Activated CD4-positive, alpha-beta T cell treated with anti-CD3 and anti-CD28 coated beads for 48 hours (primary cell): ENCODE data around the gene MAST4.
"Not testable (repeated sequence)": the region's sequence is repeated elsewhere in the genome, so short reads cannot be mapped to it uniquely, and the experiment has no call there.

Source experiments
- DNase-seq: peaks from one replicate; pipeline ENCODE4 v3.0.0-alpha.2; 2020

MAST4 gene

DNA sequence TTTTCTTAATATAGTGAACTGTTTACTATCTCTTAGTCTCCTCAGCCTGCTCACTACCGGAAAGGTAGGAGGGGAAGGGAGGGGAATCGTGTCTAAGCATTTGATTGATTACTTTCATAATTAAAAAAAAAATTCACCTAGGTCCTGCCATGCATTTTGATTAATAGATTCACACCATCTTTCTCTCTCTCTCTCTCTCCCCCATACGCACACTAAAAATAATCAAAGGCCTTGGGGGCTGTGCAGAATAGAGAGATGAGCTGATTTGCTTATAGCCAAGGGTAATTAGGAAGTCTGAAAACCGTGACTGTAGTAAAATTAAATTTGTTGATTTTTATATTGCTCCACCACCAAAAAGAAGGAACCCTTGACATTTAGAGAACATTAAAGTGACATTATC is 550.8 kb downstream of the MAST4 start:
- DNase-seq = no peak

DNA sequence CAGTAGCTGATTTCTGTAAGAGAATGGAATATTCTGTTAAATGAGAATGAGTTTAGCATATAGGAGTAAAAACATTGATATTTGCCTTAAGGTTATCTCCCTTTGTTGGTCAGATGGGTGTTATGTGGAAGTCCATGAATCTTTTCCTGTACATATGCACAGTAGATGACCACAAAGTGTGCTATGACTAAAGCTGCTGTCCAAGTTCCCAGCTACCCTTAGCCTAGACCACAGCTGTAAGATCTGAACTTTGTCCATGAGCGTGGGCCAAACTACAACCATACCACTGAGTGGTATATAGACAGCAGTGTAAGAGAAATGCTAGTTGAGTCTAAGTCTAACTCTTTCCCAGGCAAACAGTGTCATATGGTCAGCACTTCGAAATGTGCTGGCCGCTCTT is 551.6 kb downstream of the MAST4 start:
- no peak for DNase-seq

GRCh38 chr5:67149057-67149950 is 553.1 kb downstream of the MAST4 start:
- no peak for DNase-seq

- DNase-seq = no peak
Observed at GRCh38 chr5:67149951-67150523, 553.8 kb downstream of the MAST4 start.

DNA sequence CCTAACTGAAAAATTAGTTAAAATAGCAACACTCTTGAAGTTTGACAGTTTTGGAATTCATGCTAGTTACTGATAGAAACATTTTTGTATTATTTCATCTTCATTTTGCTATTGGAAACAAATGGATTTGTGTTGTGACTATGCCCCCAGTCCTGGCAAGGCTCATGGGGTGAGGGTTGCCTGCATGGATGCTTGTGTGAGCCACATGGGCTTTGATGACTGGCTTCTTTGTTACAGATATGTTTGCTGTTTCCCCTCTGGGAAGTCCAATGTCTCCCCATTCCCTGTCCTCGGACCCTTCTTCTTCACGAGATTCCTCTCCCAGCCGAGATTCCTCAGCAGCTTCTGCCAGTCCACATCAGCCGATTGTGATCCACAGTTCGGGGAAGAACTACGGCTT is 556.2 kb downstream of the MAST4 start:
- no peak for DNase-seq

GRCh38 chr5:67153292-67153691 is 557.1 kb downstream of the MAST4 start:
- DNase-seq = no peak

GRCh38 chr5:67154556-67155206 is 558.5 kb downstream of the MAST4 start:
- no peak for DNase-seq

GRCh38 chr5:67156976-67157583 is 560.9 kb downstream of the MAST4 start:
- DNase-seq = peak; percentile 63

GRCh38 chr5:67160272-67160671 is 564.1 kb downstream of the MAST4 start:
- DNase-seq = no peak

DNA sequence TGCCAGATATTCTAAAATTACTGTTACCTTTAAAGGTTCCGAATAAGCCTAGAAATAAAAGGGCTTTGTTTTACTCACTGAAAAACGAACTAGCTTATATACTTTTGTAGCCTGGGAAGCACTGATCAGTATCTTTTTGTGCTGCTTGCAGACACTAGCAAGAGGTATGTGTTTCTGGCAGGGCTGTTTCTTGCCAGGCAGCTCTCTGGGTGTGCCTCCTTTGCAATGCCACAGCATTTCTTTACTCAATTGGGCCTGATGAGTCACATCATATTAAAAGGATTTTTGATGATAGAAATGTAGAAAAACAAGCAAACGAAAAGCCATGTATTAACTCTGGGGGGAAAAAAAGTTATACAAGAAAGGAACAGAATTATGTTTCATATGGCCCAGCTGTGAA is 564.8 kb downstream of the MAST4 start:
- DNase-seq = peak; percentile 37

DNA sequence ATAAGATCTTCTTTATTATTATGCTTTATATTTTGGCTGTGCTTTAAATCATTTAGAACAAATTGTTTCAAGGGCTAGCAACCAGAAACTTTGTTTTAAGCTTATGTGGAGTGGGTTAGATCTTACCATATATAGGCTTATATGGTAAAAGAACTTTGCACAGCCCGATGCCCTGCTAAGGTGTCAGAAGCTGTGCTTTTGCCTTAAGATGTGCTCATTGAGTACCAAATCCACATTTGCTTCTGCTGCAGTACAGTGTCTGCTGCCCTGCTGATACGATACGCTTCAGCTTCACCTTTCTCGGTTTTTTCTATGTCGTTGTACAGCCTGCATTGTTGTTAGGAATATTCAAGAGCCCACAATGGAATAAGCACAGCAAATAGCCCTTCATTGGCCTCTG is 565.6 kb downstream of the MAST4 start:
- no peak for DNase-seq

DNA sequence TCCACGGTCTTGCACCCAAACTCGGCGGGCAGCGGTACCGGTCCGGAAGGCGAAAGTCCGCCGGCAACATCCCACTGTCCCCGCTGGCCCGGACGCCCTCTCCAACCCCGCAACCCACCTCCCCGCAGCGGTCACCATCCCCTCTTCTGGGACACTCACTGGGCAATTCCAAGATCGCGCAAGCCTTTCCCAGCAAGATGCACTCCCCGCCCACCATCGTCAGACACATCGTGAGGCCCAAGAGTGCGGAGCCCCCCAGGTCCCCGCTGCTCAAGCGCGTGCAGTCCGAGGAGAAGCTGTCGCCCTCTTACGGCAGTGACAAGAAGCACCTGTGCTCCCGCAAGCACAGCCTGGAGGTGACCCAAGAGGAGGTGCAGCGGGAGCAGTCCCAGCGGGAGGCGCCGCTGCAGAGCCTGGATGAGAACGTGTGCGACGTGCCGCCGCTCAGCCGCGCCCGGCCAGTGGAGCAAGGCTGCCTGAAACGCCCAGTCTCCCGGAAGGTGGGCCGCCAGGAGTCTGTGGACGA is 567.1 kb downstream of the MAST4 start:
- DNase-seq = no peak

DNA sequence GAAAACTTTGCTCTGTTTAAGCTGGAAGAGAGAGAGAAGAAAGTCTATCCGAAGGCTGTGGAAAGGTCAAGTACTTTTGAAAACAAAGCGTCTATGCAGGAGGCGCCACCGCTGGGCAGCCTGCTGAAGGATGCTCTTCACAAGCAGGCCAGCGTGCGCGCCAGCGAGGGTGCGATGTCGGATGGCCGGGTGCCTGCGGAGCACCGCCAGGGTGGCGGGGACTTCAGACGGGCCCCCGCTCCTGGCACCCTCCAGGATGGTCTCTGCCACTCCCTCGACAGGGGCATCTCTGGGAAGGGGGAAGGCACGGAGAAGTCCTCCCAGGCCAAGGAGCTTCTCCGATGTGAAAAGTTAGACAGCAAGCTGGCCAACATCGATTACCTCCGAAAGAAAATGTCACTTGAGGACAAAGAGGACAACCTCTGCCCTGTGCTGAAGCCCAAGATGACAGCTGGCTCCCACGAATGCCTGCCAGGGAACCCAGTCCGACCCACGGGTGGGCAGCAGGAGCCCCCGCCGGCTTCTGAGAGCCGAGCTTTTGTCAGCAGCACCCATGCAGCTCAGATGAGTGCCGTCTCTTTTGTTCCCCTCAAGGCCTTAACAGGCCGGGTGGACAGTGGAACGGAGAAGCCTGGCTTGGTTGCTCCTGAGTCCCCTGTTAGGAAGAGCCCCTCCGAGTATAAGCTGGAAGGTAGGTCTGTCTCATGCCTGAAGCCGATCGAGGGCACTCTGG is 567.8 kb downstream of the MAST4 start:
- DNase-seq = no peak

DNA sequence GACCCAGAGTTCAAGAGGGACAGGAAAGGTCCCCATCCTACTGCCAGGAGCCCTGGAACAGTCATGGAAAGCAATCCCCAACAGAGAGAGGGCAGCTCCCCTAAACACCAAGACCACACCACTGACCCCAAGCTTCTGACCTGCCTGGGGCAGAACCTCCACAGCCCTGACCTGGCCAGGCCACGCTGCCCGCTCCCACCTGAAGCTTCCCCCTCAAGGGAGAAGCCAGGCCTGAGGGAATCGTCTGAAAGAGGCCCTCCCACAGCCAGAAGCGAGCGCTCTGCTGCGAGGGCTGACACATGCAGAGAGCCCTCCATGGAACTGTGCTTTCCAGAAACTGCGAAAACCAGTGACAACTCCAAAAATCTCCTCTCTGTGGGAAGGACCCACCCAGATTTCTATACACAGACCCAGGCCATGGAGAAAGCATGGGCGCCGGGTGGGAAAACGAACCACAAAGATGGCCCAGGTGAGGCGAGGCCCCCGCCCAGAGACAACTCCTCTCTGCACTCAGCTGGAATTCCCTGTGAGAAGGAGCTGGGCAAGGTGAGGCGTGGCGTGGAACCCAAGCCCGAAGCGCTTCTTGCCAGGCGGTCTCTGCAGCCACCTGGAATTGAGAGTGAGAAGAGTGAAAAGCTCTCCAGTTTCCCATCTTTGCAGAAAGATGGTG is 568.8 kb downstream of the MAST4 start:
- DNase-seq = no peak

- peak; percentile 89 for DNase-seq
Observed at GRCh38 chr5:67165526-67166459, 569.6 kb downstream of the MAST4 start.

DNA sequence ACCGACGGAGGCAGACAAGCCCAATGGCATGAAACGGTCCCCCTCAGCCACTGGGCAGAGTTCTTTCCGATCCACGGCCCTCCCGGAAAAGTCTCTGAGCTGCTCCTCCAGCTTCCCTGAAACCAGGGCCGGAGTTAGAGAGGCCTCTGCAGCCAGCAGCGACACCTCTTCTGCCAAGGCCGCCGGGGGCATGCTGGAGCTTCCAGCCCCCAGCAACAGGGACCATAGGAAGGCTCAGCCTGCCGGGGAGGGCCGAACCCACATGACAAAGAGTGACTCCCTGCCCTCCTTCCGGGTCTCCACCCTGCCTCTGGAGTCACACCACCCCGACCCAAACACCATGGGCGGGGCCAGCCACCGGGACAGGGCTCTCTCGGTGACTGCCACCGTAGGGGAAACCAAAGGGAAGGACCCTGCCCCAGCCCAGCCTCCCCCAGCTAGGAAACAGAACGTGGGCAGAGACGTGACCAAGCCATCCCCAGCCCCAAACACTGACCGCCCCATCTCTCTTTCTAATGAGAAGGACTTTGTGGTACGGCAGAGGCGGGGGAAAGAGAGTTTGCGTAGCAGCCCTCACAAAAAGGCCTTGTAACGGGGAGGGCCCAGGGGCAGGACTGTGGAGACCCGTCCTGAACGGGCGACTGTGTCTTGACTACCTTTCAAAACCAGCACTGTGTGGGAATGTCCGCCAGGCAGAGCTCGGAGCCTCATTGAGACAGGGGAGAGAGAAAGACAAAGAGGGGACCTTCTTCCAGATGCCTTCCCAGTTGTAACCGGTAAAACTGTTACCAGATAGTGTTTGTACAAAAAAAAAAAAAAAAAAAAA is 570.5 kb downstream of the MAST4 start:
- DNase-seq = peak; percentile 82

DNA sequence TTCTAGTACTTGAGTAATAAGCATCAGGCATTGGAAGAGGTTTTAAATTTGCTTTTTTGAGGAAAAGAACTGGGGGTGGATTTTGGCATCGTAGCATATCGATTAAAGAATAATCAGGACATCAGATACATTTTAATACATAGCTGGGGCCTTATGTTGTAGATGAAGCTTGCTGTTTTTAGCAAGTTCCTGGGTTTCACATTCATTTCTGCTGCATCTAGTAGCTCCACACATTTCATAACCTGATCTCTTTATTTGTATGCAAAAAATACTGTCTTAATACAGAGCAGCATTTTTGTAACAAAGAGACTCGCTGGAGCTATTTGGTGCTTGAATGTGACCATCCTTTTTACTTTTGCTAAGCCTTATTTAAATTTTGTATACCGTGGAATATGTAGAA is 571.9 kb downstream of the MAST4 start:
- DNase-seq = no peak

- no peak for DNase-seq
Observed at GRCh38 chr5:67170767-67171166, 574.6 kb downstream of the MAST4 start.

DNA sequence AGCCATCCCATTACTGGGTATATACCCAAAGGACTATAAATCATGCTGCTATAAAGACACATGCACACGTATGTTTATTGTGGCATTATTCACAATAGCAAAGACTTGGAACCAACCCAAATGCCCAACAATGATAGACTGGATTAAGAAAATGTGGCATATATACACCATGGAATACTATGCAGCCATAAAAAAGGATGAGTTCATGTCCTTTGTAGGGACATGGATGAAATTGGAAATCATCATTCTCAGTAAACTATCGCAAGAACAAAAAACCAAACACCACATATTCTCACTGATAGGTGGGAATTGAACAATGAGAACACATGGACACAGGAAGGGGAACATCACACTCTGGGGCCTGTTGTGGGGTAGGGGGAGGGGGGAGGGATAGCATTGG is 577.2 kb downstream of the MAST4 start:
- DNase-seq = not testable (repeated sequence)

- DNase-seq = no peak
Observed at GRCh38 chr5:67173959-67174358, 577.8 kb downstream of the MAST4 start.
